HG03354 (cell line): ENCODE measurements around the gene C4orf54.

ENCODE experiments used
- ATAC-seq: cut with Tn5 transposase; IDR thresholded peaks from one replicate; pipeline ENCODE4 v1.9.1; 2021; ENCODE audit warnings: mild to moderate bottlenecking; ENCODE audit not compliant: unreplicated experiment, poor library complexity, severe bottlenecking

The C4orf54 gene

DNA sequence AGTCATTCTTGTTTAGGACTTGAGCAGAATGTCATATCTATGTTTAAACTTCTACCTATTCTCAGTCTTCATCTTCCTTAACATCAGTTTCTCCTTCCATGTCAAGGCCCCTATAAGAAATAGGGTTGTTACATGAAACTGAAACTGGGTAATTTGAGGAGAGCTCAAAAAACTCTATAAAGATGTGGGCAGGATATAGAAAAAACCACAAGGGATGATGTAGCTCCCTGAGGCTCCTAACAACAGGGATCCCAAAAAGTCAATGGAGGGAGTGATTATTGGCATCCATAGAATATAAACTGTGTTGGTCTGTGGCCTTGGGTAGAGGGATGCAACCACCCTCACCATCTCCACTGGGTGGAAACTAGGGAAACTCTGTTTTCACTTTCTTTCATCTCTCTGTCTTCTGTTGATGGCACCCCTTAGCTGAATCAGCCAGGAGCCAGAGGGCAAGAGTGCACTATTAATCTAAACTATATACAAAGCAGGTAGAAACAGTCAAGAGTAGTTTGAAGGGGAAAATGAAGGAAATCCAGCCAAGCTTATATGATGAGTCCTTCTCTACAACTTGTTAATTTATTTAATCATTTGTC, 27.6 kb downstream of the C4orf54 start:
- no peak for ATAC-seq

DNA sequence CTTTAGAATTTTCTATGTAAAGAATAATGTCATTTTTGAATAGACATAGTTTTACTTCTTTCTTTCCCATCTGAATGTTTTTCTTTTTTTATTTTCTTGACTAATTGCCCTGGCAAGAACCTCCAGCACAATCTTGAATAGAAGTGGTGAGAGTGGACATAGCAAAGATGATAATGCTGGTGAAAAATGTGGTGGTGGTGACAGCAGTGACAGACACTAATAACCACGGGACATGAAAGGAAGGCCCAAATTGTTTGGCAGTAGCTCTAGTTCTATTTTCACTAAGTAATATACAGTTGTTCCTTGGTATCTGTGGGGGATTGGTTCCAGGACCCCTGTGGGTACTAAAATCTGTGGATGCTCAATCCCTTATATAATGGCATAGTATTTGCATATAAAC, 29.6 kb downstream of the C4orf54 start:
- no peak for ATAC-seq

DNA sequence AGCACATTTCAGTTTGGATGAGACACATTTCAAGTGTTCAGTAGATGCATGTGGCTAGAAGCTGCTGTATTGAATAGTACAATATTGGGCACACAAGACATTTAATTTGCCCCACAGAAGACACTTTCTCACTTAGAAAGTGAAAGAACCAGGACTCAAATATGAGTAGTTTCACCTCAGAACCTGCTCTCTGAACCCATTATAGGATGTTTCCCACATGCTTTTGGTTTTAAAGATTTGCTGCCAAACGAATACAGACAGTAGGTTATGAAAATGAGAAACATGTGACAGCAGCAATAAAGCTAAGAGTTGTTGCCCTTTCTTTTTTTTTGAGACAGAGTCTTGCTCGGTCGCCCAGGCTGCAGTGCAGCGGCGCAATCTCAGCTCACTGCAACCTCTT, 32.3 kb downstream of the C4orf54 start:
- peak; percentile 63 for ATAC-seq

DNA sequence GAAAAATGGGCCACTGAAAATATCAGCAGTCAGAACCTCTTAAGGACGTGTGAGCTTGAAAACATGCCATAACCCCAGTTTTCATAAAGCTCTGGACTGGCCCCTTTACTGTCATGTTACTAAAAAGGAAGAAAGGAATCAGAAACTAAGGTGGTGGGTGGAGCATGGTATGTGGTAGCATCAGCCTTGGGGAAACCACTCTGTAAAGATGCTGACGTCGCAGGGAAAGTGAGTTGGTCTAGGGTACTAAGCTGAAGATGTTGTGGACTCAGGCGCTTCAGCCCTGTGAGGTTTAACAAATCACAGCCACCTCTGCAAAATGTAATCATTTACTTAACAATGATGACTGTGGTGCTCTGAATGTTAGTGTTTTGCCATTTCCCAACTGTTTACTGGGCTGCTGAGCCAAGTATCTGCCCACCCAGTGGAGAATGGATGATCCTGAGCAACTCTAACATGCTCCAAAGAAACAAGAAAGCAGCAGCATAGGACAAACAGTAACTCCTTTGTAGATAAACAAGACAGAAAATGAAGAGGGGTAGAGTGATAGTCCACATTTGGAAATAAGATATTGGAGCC, 33.4 kb downstream of the C4orf54 start:
- no peak for ATAC-seq

DNA sequence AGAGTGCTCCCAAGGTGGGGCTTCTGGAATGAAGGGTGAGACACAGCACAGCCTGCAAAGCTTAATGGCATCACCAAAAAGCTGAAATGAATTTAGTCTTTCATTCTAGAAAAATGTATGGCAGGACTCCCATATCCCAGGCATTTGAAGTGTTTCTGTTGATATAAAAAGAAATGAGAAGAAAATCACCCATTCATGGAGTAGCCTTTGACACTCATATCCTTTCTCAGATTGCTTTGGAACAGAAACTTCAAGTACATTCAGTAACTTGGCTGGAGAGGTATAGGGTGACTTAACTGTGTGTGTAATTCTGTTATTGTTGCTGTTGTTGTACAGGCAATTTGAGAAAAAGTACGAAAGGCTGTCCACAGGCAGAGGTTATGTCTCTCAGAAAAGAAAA, 35.3 kb downstream of the C4orf54 start:
- no peak for ATAC-seq

DNA sequence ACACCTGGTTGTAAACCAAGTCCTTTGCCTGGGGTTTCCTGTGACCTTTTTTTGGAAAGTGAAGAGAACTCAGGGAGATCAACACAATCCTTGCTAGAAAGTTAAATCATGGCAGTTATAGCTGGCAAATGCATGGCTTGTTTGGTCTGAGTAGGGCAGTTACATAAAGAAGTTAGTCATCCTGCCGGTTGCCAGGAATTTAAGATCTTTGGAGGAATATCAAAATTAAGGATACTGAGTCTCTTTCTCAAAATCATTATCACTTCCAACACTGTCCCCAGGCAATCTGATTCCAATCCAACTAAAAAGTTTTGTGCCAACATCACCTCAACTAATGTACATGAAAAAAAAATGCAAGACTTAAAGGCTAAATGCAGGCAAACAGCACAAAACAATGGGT, 40.3 kb downstream of the C4orf54 start:
- ATAC-seq: no peak

DNA sequence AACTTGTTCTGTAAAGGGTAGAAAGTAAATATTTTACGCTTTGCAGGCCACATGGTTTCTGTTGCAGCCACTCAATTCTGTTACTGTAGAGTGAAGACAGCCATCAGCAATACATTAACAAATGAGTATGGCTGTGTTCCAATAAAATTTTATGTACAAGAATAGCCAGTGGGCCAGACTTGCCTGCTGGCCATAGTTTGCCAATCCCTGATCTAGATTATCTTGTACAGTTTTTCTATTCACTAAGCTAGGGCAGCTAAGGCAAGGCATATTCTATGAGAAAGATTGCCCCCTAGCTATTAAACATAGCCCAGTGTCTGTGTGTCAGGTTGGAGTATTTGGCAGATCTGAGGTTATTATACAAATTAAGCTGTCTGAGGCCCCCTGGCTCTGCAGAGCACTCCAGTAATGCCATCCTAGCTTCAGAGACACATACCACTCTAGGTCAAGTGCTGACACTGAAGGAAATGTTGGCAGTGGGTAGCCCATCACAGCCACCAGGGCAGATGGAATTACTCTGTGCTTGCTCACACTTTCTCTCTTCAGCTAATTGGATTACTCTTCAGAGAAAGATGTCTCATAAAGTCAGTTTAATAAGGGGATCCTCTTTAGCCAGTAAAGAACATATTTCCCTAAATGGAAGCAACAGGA, 42.3 kb downstream of the C4orf54 start:
- ATAC-seq: no peak

DNA sequence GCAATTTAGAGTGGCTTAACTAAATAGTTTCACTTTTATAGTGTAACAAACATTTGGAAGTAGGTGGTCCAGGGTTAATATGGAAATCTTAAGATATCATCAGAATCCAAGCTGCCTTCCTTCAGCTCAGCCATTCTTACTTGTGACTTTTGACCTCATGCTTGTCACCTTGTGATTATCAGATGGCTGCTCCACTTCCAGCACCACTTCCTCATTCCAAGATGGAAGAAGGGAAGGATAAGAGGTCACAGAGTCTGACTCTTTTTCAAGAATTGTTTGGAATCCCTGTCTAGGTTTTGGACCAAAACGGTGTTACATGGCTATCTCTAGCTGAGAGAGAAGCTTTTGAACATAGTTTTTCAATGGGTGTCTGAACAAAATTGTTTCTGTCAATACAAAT, 43.1 kb downstream of the C4orf54 start:
- ATAC-seq: no peak

DNA sequence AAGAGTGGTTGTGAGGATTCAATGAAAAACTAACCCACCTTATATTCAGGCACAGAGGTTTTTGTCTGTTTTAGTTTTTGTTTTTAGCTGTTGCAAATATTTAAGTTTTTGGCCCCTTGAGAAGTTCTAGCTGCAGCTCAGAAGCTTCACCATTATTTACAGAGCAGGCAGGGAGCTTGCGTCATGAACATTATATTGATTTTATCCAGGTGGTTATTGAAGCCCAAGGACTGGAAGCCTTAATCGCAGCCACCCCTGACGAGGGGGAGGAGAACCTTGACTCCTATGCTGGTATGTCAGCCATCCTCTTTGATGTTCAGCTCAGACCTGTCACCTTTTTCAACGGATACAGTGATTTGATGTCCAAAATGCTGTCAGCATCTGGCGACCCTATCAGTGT, 44.9 kb downstream of the C4orf54 start:
- ATAC-seq: no peak

DNA sequence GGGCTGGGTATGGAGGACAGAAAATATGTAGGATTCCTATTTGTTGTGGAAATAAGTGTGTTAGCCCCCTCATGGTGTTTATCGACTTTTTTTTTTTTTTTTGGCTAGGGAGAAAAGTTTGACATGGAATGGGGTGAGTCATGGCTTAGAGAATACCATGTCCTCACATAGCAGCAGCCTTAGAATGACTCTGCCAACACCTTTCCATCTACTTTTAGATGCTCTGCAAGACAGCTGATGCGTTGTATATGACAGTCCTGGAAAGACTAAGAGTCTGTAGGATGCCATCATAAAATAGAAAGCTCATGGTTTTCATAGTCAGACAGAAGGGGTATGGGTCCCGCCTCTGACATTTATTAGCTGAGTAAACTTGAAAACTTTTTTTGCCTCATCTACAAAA, 45.3 kb downstream of the C4orf54 start:
- ATAC-seq: no peak

DNA sequence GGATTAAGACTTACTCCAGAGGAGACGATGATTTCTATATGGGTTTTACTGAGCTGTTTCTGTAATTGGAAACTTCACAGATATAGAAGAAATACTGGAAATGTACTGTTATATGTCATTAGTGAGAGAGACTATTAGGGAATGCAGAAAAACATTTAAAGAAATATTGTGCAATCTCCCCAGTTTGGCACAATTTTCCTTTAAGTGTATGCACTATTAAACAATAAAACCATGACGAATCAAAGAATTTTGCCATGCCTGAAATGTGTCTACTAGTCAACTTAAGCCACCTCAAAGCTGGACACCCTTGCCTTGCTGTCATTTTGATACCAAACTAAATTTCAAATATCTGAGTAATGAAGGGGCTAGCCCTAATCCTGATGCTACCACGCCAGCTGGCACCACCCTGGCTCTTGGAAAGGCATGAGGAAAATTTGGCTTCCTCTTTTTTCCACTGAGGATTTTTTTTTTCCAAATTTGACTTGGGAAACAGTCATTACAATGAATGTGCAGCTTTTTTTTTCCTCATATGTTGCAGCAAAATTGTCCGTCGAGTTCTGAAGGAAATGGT, 46.9 kb downstream of the C4orf54 start:
- no peak for ATAC-seq

DNA sequence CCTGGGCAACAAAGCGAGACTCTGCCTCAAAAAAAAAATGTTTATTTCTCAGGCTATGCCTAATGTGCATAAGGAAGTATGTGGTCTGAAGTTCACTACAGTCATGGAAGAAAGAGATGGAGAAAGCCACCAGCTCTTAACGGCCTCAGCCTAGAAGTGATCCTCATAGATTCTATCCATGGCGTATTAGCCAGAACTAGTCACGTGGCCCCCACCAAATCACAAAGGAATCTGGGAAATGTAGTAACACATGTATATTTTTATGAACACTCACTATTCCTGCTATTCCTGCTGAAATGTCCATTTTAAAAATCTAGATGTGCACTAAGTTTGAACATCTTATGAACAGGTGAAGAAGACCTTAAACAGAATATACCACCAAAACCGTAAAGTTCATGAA, 49.2 kb downstream of the C4orf54 start:
- ATAC-seq: no peak
